BJ (cell line): ENCODE data around the gene LAMA2. TPM values are rescaled to one million over a fixed set of nuclear protein-coding genes. Genes with fewer than 3 reads are reported as not detected.
A peak's percentile ranks its signal among the peaks of the same experiment; 100 is the strongest.

ENCODE experiments used
- CTCF ChIA-PET: fragments of 350-600 bp; formaldehyde crosslinking; extraction: SDS; loops from one replicate; lab custom pipeline; 2021; ENCODE audit warnings: antibody characterized with exemption, inconsistent platforms; lab: Yijun Ruan, JAX
- POLR2A ChIA-PET: fragments of 300-600 bp; sonication (Branson Sonifier 250); formaldehyde crosslinking; extraction: SDS; loops from one replicate; lab custom pipeline; 2021; ENCODE audit warnings: antibody characterized with exemption; lab: Charles Lee
- DNase-seq: peaks from one replicate; pipeline ENCODE4 v3.0.0-alpha.2; 2011; ENCODE audit warnings: low read depth
- H3K27me3 ChIP-seq: 2 replicates; pipeline ENCODE4 v1.6.0; 2011; ENCODE audit warnings: low read length; ENCODE audit not compliant: control insufficient read depth, insufficient read depth
- H3K36me3 ChIP-seq: 2 replicates; pipeline ENCODE4 v1.5.1; 2011; ENCODE audit warnings: low read length; ENCODE audit not compliant: control insufficient read depth, insufficient read depth
- H3K4me3 ChIP-seq: 2 replicates; pipeline ENCODE4 v1.5.1; 2011; ENCODE audit warnings: low read depth, mild to moderate bottlenecking, control low read depth, low read length
- CTCF ChIP-seq: IDR thresholded peaks from 2 replicates; pipeline ENCODE4 v1.5.1; 2011; ENCODE audit warnings: low read depth, mild to moderate bottlenecking, control low read depth, inconsistent platforms, low read length, moderate library complexity; ENCODE audit not compliant: insufficient read depth
- polyA plus RNA-seq: library from polyadenylated mRNA; depleted of rRNA; stranded (reverse); fragments of >200 nt; gene quantifications from 2 replicates; pipeline ENCODE4 v1.2.3, GENCODE V29; 2011

LAMA2 gene
- polyA plus RNA-seq, 1 experiment: 50.0 TPM

DNA sequence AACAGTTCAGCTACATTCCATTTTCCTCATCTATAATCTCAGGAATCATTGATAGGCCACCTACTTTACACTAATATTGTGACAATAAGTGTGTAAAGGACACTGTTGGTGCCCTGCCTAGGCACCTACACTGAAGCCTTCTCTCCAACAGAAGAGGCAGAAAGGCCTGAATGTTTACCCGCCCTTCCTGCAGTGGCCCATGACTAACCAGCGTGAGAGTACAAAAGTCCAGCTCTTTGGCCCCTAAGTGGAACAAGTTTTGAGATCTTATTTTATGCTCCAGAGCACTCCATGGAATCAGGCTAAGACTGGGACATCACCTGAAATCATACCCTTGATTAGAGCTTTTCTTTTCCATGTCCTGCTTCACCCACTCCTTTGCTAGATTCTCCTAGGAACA, 467.3 kb downstream of the LAMA2 start:
- no peaks in the 10 kb centered on the region for H3K27me3 ChIP-seq
- TF ChIP-seq CTCF: no peak
- H3K4me3 ChIP-seq: no peak overlapping the region
- CTCF ChIA-PET: interaction anchor here (0.9 to 1.1 kb wide), 2 partner anchors 11 to 20 kb away, joined by 3 read pairs; no protein-coding TSS in a partner anchor
- POLR2A ChIA-PET: no interaction called here
- peaks cover 2% of the 10 kb centered on the region for H3K36me3 ChIP-seq
- no peak for DNase-seq

- POLR2A ChIA-PET: no interaction called here
These were observed 468.9 kb downstream of the LAMA2 start for GRCh38 chr6:129351807-129352206.

DNA sequence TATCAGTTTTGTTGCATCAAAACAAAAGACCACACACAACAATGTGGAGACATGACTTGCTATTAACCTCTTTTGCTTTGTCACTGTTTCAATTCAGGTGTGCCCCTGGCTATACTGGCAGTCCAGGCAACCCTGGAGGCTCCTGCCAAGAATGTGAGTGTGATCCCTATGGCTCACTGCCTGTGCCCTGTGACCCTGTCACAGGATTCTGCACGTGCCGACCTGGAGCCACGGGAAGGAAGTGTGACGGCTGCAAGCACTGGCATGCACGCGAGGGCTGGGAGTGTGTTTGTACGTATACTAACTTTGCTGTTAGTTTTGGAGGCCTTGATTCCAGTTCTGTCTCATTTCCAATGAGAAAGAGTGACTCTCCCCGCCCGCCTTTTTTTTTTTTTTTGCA, 470.1 kb downstream of the LAMA2 start:
- CTCF ChIA-PET: no interaction called here
- no peaks in the 10 kb centered on the region for H3K27me3 ChIP-seq
- TF ChIP-seq CTCF: no peak
- POLR2A ChIA-PET: no interaction called here
- no peak for DNase-seq
- peaks cover 2% of the 10 kb centered on the region for H3K36me3 ChIP-seq
- no peak overlapping the region for H3K4me3 ChIP-seq

More at GRCh38 chr6:129351807-129352206, 468.9 kb downstream of the LAMA2 start:
- no peak for TF ChIP-seq CTCF
- no peak for DNase-seq
- Histone ChIP-seq H3K27me3 (no peaks in the 10 kb centered on the region), H3K36me3 (peaks cover 2% of the 10 kb centered on the region), H3K4me3 (no peak overlapping the region)
- CTCF ChIA-PET: no interaction called here

DNA sequence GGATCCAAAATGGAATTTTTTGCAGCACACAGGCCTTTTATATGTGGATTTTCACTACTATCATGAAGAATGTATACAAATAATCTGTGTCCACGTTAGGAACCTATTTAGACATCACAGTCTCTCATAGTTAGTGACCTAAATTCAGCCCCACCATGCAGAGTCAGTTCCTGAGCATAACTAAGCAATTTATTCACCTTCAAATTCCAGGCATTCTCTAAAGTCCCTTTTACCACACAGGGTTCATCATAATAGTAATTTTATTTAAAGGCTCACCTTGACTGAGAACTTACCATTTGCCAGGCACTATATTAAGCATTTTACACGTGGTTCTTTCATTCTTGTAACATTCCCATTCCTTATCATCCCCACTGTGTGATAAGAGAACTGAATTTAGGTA, 473.2 kb downstream of the LAMA2 start:
- no peak overlapping the region for H3K4me3 ChIP-seq
- POLR2A ChIA-PET: no interaction called here
- TF ChIP-seq CTCF: no peak
- peaks cover 2% of the 10 kb centered on the region for H3K36me3 ChIP-seq
- H3K27me3 ChIP-seq: no peaks in the 10 kb centered on the region
- CTCF ChIA-PET: no interaction called here
- DNase-seq: no peak

DNA sequence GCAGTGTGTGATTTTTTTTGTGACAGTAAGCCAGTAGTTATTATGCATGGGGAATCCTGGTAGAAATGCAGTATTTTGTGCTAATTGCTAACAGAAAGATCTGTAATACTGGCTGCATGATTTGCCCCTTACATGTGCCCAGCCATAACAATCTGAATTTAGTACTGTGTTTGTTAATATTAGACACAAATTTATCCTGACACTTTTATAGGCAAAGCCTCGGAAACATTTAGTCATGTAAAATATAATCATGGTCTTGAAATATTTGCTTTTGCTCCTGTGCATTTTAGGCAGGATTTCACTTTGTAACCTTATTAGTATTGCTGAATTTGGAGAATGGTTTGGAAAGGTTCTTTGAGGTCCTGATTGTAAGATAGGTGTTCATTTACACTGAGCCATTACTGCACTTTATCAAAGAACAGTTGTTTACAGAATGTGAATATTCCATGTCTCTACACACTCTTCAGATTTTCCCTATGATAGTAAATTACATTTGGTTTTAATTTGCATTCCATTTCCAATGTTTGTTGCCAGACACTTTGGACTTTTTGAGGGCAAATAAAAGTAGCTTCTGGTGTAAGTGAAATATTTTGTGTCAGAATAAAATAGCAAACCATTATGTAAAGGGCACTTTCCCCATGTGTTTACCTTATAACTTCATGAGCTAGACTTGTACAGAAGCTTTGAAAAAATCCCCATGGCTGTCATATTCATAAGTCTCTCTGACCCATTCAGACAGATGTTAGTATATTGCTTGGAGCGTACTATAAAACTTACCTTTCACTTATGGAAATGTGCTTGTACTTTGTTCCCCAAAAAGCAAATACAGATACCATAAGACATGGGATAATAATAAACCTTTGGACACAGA, 477.1 kb downstream of the LAMA2 start:
- DNase-seq: peak; percentile 37

More for the DNA sequence above, 477.1 kb downstream of the LAMA2 start:
- ChIA-PET POLR2A (no interaction called here), CTCF (interaction anchor here (1.2 to 2.1 kb wide), 2 partner anchors 10 to 96 kb away, joined by 3 to 8 read pairs; no protein-coding TSS in a partner anchor)
- Histone ChIP-seq H3K4me3 (no peak overlapping the region), H3K36me3 (no peaks in the 10 kb centered on the region), H3K27me3 (no peaks in the 10 kb centered on the region)
- TF ChIP-seq CTCF: no peak
